ENCODE data around the gene RGL1.

- TF ChIP-seq POLR2A (IDR thresholded peaks at IDR 0.05) (no peak), CTCF (IDR thresholded peaks at IDR 0.05) (no peak), EP300 (IDR thresholded peaks at IDR 0.05) (no peak), POLR2AphosphoS5 (IDR thresholded peaks at IDR 0.05) (no peak)
These were observed 100.7 kb downstream of the RGL1 start for GRCh38 chr1:183905508-183906113.

All from sigmoid colon (tissue), 4 donors.